ENCODE measurements around the gene LRRC75A. TPM values are rescaled to one million over a fixed set of nuclear protein-coding genes. Genes with fewer than 3 reads are reported as not detected.

LRRC75A gene
- total and polyA plus RNA-seq, 2 of the 8 experiments (the other 6 are each of a cell fraction or from before 2014, with no cell fraction given): 9.7 to 9.9 TPM

- TF ChIP-seq CREB1 (IDR thresholded peaks at IDR 0.05): no peak
Observed at GRCh38 chr17:16419074-16419928, 72.7 kb downstream of the LRRC75A start (continued).

All from H1 (cell line).